Measurements from ENCODE around the gene TTLL11.

Gene TTLL11

DNA sequence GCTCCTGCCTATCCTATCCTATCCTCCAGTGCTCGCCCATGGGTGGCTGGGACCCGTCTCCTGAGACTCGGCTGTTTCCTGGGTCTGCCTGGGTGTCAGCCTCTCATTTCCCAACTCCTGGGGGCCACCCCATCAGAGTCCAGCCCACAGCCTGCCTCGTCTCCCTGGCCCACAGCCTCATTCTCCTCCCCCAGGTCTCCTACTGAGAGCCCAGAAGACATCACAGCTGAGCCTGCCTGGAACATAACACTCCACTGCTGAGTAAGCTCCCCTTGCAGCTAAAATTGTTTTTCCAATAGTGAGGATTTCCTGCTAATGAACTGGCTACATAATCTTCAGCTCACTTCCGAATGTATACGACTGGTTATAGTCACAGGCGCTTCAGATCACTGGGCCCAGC is 95.3 kb downstream of the TTLL11 start:
- no peak for ATAC-seq
- TF ChIP-seq TCF4 (CRISPR knock-in tag; IDR thresholded peaks at IDR 0.05; ENCODE audit: borderline replicate concordance), result no peak
- no peak for TF ChIP-seq TOX (CRISPR knock-in tag; IDR thresholded peaks at IDR 0.05; ENCODE audit: borderline replicate concordance)
- TF ChIP-seq ZFP3 (CRISPR knock-in tag; IDR thresholded peaks at IDR 0.05), result no peak
- TF ChIP-seq, protein P1, sequence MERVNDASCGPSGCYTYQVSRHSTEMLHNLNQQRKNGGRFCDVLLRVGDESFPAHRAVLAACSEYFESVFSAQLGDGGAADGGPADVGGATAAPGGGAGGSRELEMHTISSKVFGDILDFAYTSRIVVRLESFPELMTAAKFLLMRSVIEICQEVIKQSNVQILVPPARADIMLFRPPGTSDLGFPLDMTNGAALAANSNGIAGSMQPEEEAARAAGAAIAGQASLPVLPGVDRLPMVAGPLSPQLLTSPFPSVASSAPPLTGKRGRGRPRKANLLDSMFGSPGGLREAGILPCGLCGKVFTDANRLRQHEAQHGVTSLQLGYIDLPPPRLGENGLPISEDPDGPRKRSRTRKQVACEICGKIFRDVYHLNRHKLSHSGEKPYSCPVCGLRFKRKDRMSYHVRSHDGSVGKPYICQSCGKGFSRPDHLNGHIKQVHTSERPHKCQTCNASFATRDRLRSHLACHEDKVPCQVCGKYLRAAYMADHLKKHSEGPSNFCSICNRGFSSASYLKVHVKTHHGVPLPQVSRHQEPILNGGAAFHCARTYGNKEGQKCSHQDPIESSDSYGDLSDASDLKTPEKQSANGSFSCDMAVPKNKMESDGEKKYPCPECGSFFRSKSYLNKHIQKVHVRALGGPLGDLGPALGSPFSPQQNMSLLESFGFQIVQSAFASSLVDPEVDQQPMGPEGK (CRISPR knock-in tag; IDR thresholded peaks at IDR 0.05; ENCODE audit: borderline replicate concordance), result no peak

DNA sequence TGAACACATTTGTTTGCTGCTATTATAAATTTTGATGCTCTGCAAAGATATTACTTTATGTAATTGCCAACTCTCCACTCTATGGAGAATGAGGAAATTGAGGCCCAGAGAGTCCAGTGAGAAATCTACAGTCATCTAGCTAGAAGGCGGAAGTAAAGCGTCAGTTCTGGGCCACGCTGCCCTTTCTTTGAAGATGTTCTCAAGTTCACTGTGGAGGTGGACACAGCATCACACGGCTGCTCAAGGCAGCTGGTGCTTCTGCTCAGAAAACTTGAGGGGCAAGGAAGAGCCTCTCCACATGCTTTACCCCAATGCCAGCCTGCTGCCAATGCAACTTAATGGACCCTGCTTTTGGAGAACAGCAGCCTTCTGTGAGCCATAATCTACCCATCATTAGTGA is 96.3 kb downstream of the TTLL11 start:
- no peak for ATAC-seq
- TF ChIP-seq CSDC2 (CRISPR knock-in tag; IDR thresholded peaks at IDR 0.05) (no peak), OSR1 (CRISPR knock-in tag; IDR thresholded peaks at IDR 0.05) (no peak), ARNTL (CRISPR knock-in tag; IDR thresholded peaks at IDR 0.05; ENCODE audit: borderline replicate concordance, low read depth) (no peak)

- ATAC-seq, result no peak
- TF ChIP-seq ZFP30 (CRISPR knock-in tag; IDR thresholded peaks at IDR 0.05) (no peak), ZC3H10 (CRISPR knock-in tag; IDR thresholded peaks at IDR 0.05) (no peak), CSRNP3 (CRISPR knock-in tag; IDR thresholded peaks at IDR 0.05) (no peak), ZFP3 (CRISPR knock-in tag; IDR thresholded peaks at IDR 0.05) (no peak), GLIS3 (CRISPR knock-in tag; IDR thresholded peaks at IDR 0.05) (no peak), ZNF8 (CRISPR knock-in tag; IDR thresholded peaks at IDR 0.05) (no peak), OSR1 (CRISPR knock-in tag; IDR thresholded peaks at IDR 0.05) (no peak), RARB (CRISPR knock-in tag; IDR thresholded peaks at IDR 0.05) (no peak), ARNTL (CRISPR knock-in tag; IDR thresholded peaks at IDR 0.05; ENCODE audit: borderline replicate concordance, low read depth) (no peak), ESRRG (CRISPR knock-in tag; IDR thresholded peaks at IDR 0.05) (no peak), CSDC2 (CRISPR knock-in tag; IDR thresholded peaks at IDR 0.05) (no peak), ZNF565 (CRISPR knock-in tag; conservative IDR thresholded peaks at IDR 0.05; ENCODE audit: low read depth) (no peak), ZNF70 (CRISPR knock-in tag; IDR thresholded peaks at IDR 0.05) (no peak), BACH2 (CRISPR knock-in tag; IDR thresholded peaks at IDR 0.05; ENCODE audit: borderline replicate concordance) (no peak)
- TF ChIP-seq, protein P2, sequence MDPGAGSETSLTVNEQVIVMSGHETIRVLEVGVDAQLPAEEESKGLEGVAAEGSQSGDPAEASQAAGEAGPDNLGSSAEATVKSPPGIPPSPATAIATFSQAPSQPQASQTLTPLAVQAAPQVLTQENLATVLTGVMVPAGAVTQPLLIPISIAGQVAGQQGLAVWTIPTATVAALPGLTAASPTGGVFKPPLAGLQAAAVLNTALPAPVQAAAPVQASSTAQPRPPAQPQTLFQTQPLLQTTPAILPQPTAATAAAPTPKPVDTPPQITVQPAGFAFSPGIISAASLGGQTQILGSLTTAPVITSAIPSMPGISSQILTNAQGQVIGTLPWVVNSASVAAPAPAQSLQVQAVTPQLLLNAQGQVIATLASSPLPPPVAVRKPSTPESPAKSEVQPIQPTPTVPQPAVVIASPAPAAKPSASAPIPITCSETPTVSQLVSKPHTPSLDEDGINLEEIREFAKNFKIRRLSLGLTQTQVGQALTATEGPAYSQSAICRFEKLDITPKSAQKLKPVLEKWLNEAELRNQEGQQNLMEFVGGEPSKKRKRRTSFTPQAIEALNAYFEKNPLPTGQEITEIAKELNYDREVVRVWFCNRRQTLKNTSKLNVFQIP (CRISPR knock-in tag; IDR thresholded peaks at IDR 0.05; ENCODE audit: borderline replicate concordance, low read depth), result no peak
- TF ChIP-seq, protein P3, sequence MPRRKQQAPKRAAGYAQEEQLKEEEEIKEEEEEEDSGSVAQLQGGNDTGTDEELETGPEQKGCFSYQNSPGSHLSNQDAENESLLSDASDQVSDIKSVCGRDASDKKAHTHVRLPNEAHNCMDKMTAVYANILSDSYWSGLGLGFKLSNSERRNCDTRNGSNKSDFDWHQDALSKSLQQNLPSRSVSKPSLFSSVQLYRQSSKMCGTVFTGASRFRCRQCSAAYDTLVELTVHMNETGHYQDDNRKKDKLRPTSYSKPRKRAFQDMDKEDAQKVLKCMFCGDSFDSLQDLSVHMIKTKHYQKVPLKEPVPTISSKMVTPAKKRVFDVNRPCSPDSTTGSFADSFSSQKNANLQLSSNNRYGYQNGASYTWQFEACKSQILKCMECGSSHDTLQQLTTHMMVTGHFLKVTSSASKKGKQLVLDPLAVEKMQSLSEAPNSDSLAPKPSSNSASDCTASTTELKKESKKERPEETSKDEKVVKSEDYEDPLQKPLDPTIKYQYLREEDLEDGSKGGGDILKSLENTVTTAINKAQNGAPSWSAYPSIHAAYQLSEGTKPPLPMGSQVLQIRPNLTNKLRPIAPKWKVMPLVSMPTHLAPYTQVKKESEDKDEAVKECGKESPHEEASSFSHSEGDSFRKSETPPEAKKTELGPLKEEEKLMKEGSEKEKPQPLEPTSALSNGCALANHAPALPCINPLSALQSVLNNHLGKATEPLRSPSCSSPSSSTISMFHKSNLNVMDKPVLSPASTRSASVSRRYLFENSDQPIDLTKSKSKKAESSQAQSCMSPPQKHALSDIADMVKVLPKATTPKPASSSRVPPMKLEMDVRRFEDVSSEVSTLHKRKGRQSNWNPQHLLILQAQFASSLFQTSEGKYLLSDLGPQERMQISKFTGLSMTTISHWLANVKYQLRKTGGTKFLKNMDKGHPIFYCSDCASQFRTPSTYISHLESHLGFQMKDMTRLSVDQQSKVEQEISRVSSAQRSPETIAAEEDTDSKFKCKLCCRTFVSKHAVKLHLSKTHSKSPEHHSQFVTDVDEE (CRISPR knock-in tag; IDR thresholded peaks at IDR 0.05), result no peak
- TF ChIP-seq, protein P1 (CRISPR knock-in tag; IDR thresholded peaks at IDR 0.05; ENCODE audit: borderline replicate concordance), result no peak
Measured at GRCh38 chr9:121995997-121996396, 97.1 kb downstream of the TTLL11 start.

Measured in SK-N-SH treated with all-trans-retinoic acid at 6 μM for 48 hours (cell line).